Muscle of leg (tissue), 11 donors: ENCODE results near the gene SOCS1. TPM values are rescaled to one million over a fixed set of nuclear protein-coding genes. Genes with fewer than 3 reads are reported as not detected.

ENCODE experiments used
- DNase-seq: peaks from one replicate; pipeline ENCODE4 v3.0.0; 2013
- H3K27ac ChIP-seq: one replicate; pipeline ENCODE4 v1.5.1; 2013; ENCODE audit warnings: mild to moderate bottlenecking, low read length, control low read depth
- H3K27me3 ChIP-seq: one replicate; pipeline ENCODE4 v1.6.1; 2013; ENCODE audit warnings: low read length; ENCODE audit not compliant: control insufficient read depth, insufficient read depth
- H3K36me3 ChIP-seq: one replicate; pipeline ENCODE4 v1.6.1; 2013; ENCODE audit warnings: low read length; ENCODE audit not compliant: control insufficient read depth, insufficient read depth
- H3K4me1 ChIP-seq: one replicate; pipeline ENCODE4 v1.6.1; 2013; ENCODE audit warnings: low read length; ENCODE audit not compliant: control insufficient read depth, insufficient read depth
- H3K4me3 ChIP-seq: one replicate; pipeline ENCODE4 v1.5.1; 2013; ENCODE audit warnings: low read length, control low read depth
- H3K9me3 ChIP-seq: replicated peaks from 2 replicates; pipeline ENCODE4 v1.6.1; 2013; ENCODE audit warnings: low read depth, low read length; ENCODE audit not compliant: control insufficient read depth
- WGBS: methylation state at CpG from one replicate; pipeline ENCODE4 v1.1.5; 2013; ENCODE audit warnings: missing lambda C conversion rate; ENCODE audit not compliant: insufficient coverage; 5-methylcytosine and 5-hydroxymethylcytosine counted together
- polyA plus RNA-seq, 8 donors: library from polyadenylated mRNA; unstranded; fragments of 120-200 nt; gene quantifications; one replicate each; pipeline versions ENCODE4 v1.2.1 to v1.2.3, GENCODE V29; 2013; ENCODE audit warnings: inconsistent platforms in 1 of 8, low replicate concordance in 1 of 8; ENCODE audit not compliant: insufficient read length in 8 of 8, insufficient read depth in 1 of 8
- total RNA-seq: library from RNA; stranded (reverse); fragments of 120-200 nt; gene quantifications from one replicate; pipeline ENCODE4 v1.2.4, GENCODE V29; 2013

Gene SOCS1
- total and polyA plus RNA-seq, 9 donors, result 0.89 to 5.3 (median 2.8) TPM

DNA sequence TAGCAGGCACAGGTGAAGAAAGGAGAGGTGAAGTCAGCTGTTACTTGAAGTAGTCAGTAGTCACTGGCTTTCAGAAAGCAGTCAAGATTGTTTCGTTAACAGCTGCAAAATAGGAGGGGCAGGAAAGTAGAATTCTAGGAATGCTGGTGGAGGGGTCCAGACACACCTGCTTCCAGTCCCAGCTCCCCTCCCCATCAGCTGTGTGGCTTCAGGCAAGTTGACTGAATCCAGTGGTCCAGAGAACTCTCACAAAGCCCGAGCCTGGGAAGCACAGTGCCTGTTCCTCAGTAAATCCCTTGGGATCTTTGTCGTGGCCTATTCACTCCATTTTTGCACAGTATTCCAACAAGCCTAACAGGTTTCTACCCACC lies 4.6 kb upstream of the SOCS1 start:
- Histone ChIP-seq H3K36me3 (no peaks in the 10 kb centered on the region), H3K4me3 (no peak overlapping the region), H3K27ac (no peak overlapping the region), H3K9me3 (no peaks in the 10 kb centered on the region), H3K4me1 (peaks cover 17% of the 10 kb centered on the region), H3K27me3 (no peaks in the 10 kb centered on the region)
- no peak for DNase-seq
- WGBS, result no CpG with 5 or more reads among the region's 3 CpGs

DNA sequence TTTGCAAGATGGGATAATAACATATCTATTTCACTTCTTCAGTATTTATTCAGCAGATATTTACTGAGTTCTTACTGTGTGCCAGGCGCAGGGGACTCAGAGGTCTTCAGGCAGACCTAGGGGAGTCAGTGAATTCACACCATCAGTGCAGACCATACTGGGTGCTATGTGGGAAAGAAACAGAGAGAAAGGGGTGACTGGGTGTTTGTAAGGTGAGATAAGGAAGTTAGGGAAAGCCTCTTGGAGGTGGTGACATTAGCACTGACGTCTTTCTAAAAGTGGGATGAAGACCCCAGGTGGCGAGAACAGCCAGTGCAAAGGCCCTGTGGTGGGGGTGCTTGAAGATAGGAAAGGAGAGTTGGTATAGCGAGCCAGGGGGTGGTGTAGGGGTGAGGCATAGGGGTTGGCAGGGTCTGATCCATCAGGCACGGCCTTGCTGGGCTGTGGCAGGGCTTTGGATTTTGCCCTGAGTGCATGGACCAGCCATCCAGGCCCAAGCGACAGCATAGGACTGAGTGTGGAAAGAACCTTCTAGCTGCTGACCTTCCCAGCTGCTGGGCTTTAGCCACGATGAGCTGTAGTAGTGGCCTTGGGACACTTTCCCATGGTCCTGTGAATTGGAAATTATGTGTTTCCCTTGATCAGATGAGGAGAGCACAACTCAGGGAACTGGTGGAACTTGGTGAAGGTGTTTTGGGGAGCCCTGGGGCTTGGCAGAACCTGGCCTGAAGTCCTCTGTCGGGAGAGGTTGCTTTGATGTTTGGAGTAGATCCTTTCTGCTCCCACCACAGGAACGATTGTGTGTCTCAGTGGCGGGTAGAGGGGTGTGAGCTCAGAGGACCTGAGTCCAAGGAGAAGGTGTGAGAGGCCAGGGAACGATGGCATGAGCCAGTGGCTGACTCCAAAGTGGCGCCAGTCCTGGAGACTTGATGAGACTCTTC lies 3.9 kb upstream of the SOCS1 start:
- Histone ChIP-seq H3K27me3 (no peaks in the 10 kb centered on the region), H3K9me3 (no peaks in the 10 kb centered on the region), H3K4me3 (no peak overlapping the region), H3K36me3 (no peaks in the 10 kb centered on the region), H3K27ac (no peak overlapping the region), H3K4me1 (peaks cover 17% of the 10 kb centered on the region)
- WGBS, result 85% methylated on average over 9 of the region's 12 CpGs
- no peak for DNase-seq

DNA sequence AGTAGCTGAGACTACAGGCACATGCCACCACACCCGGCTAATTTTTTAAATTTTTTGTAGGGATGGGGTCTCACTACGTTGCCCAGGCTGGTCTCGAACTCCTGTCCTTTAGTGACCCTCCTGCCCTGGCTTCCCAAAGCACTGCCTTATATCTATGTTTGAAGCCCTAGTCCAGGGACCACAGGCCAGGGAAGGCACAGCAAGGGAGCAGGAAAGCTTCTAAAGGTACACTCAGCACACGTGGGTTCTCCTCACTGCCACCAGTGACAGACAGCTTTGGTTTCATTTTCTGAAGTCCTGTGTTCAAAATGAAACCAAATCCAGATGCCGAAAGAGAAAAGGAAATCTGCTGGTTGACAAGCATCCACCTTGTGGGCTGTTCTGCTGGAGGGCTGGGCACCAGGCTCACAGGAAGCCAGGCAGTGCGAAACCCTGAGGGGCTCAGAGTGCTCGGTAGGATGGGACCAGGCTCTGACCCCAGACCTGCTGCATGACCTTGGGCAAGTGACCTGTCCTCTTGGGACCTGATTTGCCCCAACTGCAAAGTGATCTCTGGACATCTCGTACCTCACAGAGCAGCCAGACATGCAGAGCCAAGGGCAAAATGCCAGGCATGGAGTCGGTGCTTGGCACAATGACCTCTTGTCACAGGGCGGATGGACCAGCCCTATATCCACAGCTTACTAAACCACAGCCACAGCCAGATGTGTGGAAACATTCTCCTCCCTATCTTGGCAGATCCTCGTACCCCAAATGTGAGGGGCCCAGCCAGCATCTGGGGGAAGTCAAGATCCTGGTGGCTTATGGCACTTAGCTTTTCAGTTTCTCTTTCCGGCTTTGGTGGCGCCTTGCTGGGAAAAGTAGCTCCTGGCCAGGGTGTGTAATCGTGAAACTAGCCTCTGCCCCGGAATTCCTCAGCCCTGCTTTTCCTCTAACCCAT lies 2.8 kb upstream of the SOCS1 start:
- Histone ChIP-seq H3K4me3 (no peak overlapping the region), H3K27ac (no peak overlapping the region), H3K27me3 (peaks cover 7% of the 10 kb centered on the region), H3K36me3 (no peaks in the 10 kb centered on the region), H3K4me1 (peaks cover 23% of the 10 kb centered on the region), H3K9me3 (no peaks in the 10 kb centered on the region)
- peak; percentile 62 for DNase-seq
- WGBS, result 37% methylated on average over 6 of the region's 15 CpGs

DNA sequence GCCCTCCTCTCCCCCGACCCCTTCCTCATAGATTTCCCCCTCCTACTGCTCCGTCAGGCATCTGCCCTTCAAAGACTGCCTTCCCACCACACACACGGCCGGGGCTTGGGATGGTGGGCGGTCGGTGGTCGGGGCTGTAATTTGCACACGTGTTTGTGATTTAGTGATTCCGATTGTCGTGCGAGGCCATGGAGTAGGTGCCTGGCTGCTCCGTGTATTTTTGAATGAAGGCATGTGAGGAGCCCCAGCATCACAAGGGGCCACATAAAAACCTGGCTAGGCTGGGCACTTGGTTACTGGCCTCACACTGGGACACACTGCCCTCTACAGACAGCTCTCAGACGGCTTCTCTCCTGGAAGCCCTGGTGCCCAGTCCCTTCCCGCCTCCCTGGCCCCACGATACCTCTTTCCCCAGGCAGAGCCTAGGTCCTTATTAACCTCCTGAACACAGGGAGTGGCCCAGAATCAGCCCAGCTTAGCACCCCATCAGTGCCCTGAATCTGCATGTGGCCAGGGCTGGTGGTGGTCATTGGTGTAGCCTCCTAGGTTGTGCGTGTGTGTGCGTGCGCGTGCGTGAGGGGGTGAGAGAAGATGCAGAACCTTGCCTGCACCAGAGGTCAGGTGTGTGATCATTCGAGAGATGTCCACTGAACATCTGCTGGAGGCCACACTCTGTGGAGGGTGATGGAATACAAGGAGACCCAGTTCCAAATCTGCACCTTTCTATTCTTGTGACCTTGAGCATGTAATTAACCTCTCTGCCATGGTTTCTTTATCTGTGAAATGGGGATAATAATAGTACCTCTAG lies 1.3 kb upstream of the SOCS1 start:
- peak overlapping the region; percentile 96 for H3K27ac ChIP-seq
- H3K4me3 ChIP-seq, result peak overlapping the region; percentile 72
- peak; percentile 91 for DNase-seq
- 2% methylated on average over 7 of the region's 21 CpGs for WGBS
- no peaks in the 10 kb centered on the region for H3K9me3 ChIP-seq
- peaks cover 29% of the 10 kb centered on the region for H3K4me1 ChIP-seq
- peaks cover 14% of the 10 kb centered on the region for H3K27me3 ChIP-seq
- peaks cover 3% of the 10 kb centered on the region for H3K36me3 ChIP-seq

DNA sequence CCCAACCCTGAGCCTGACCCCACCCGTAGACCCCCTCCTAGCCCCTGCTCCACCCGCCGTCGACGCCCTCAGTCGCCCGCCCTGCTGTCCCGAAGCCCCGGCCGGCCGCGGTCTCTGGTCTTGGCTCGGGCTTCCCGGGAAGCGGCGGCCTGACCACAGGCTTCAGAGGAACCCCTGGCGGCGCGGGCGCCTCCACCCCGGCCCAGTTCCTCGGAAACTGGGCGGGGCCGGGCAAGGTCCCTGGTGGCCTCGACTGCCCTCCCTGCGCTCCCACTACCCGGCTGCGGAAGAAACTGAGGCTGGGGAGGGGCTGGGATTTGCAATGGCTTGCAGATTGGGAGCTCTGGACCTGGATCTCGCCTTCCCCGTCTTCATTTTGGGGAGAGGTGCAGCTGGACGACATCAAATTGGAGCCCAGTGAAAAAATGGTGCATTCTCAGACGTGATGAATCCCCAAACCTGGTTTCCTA lies 692 bp upstream of the SOCS1 start:
- H3K27me3 ChIP-seq, result peaks cover 14% of the 10 kb centered on the region
- H3K27ac ChIP-seq, result peak overlapping the region; percentile 96
- peaks cover 3% of the 10 kb centered on the region for H3K36me3 ChIP-seq
- peak; percentile 73 for DNase-seq
- WGBS, result under 1% methylated on average over 25 of the region's 32 CpGs
- H3K4me1 ChIP-seq, result peaks cover 29% of the 10 kb centered on the region
- peak overlapping the region; percentile 72 for H3K4me3 ChIP-seq
- H3K9me3 ChIP-seq, result no peaks in the 10 kb centered on the region

DNA sequence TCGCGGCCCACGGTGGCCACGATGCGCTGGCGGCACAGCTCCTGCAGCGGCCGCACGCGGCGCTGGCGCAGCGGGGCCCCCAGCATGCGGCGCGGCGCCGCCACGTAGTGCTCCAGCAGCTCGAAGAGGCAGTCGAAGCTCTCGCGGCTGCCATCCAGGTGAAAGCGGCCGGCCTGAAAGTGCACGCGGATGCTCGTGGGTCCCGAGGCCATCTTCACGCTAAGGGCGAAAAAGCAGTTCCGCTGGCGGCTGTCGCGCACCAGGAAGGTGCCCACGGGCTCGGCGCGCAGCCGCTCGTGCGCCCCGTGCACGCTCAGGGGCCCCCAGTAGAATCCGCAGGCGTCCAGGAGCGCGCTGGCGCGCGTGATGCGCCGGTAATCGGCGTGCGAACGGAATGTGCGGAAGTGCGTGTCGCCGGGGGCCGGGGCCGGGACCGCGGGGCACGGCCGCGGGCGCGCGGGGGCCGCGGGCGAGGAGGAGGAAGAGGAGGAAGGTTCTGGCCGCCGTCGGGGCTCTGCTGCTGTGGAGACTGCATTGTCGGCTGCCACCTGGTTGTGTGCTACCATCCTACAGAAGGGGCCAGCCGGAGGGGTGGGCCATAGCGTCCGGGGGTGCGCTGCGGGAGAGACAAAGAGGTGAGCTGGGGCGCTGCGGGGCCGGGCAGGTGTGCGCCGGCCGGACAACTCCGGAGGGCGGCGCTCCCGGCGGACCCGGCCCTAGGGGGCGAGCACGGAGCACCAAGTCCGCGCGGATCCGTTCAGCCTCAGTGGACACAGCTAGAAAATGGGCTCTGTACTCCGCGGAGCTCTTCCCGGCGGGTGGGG lies 879 bp downstream of the SOCS1 start:
- peak; percentile 69 for DNase-seq
- 1% methylated on average over 105 of the region's 105 CpGs for WGBS

DNA sequence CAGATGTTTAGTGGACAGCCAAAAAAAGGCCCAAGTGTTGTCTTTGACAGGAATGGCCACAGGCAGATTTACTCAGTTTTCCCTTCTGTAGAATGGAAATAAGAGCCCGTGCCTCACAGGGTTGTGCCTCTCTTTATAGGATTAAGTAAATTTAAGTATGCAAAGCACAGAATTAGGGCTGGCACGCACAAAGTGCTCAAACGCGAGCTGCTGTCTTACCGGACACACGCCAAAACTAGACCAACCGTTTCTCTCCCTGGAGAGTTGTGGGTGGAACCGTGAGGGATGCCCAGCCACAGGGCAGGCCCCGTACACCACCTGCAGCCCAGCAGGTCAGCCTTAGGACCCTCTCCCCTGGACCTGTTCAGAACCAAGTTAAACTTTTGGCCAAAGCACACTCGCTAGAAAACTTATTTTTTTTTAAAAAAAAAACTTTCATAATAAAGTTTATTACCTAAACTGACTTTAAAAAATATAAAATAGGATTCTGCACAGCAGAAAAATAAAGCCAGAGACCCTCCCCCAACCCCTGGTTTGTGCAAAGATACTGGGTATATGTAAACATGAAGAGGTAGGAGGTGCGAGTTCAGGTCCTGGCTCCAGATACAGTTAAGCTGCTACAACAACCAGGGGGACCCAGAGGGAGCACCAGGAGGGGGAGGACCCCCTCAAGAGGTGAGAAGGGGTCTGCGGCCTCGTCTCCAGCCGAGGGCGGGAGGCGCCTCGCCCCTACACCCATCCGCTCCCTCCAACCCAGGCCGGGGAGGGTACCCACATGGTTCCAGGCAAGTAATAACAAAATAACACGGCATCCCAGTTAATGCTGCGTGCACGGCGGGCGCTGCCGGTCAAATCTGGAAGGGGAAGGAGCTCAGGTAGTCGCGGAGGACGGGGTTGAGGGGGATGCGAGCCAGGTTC lies 1.8 kb downstream of the SOCS1 start:
- no peak overlapping the region for H3K27ac ChIP-seq
- H3K4me1 ChIP-seq, result peaks cover 29% of the 10 kb centered on the region
- H3K4me3 ChIP-seq, result peak overlapping the region; percentile 52
- H3K36me3 ChIP-seq, result peaks cover 3% of the 10 kb centered on the region
- no peaks in the 10 kb centered on the region for H3K9me3 ChIP-seq
- no peak for DNase-seq
- peaks cover 14% of the 10 kb centered on the region for H3K27me3 ChIP-seq
- 10% methylated on average over 9 of the region's 29 CpGs for WGBS

More for the DNA sequence above, 879 bp downstream of the SOCS1 start:
- H3K27ac ChIP-seq, result no peak overlapping the region
- H3K4me1 ChIP-seq, result peaks cover 31% of the 10 kb centered on the region
- H3K27me3 ChIP-seq, result peaks cover 14% of the 10 kb centered on the region
- no peaks in the 10 kb centered on the region for H3K9me3 ChIP-seq
- peak overlapping the region; percentile 52 for H3K4me3 ChIP-seq
- H3K36me3 ChIP-seq, result peaks cover 3% of the 10 kb centered on the region

DNA sequence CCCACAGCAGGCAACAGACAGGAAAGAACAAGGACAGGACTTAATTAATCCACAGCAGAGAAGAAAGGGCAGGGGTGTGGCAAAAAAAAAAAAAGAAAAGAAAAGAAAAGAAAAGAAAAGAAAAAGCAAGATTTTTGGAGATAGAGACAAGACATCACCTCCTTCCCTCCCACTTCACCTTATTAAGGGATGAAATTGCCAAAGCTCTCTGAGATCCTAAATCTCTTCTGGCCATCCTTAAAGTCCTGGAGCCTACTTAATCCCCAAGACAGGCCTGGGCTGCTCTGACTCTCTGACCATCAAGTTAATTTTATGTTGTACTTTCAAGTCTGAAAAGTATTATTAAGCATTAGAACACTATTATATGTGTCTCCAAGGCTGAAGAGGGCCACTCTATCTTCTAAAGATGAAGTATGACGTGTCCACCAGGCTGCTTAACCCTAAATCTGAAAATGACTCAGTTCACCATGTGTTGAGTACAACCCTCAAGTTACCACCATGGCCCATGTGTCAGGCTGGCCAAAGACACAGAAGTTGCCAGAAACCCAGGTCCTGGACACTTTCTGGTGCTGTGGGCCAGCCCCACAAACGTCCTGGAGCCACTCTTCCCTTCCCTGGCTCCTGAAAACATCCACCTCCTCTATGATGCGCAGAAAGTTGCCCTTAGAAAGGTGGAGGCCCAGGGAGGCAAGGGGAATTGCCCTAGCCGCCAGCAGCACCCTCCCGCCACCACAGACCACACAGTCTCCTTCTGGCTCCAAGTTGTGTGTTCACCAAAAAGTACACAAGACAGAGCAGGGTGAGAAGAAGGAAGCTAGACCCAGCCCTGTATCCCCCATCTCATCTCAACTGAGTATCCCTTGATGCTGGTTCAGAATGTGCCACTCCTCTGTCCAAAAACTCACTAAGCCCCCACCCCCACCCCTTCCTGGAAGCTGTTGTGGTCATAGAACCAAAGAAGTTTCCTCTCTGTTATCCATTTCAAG lies 2.7 kb downstream of the SOCS1 start:
- H3K36me3 ChIP-seq, result peaks cover 3% of the 10 kb centered on the region

More for the DNA sequence above, 2.7 kb downstream of the SOCS1 start:
- H3K9me3 ChIP-seq, result no peaks in the 10 kb centered on the region
- H3K4me1 ChIP-seq, result peaks cover 23% of the 10 kb centered on the region
- no peak overlapping the region for H3K27ac ChIP-seq
- no peak overlapping the region for H3K4me3 ChIP-seq
- no peak for DNase-seq
- 87% methylated on average over 3 of the region's 5 CpGs for WGBS
- peaks cover 14% of the 10 kb centered on the region for H3K27me3 ChIP-seq
